Stomach smooth muscle (tissue), 2 donors: ENCODE results near the gene SPEG.

Source experiments
- H3K27ac ChIP-seq: one replicate; pipeline ENCODE4 v1.7.0; 2013; ENCODE audit warnings: mild to moderate bottlenecking, low read length, inconsistent platforms
- H3K27me3 ChIP-seq, 2 donors: one replicate each; pipeline ENCODE4 v1.7.0; 2013; ENCODE audit warnings: low read length in 2 of 2; ENCODE audit not compliant: insufficient read depth in 2 of 2, control insufficient read depth in 1 of 2
- H3K36me3 ChIP-seq, 2 donors: one replicate each; pipeline ENCODE4 v1.7.0; 2013; ENCODE audit warnings: low read length in 2 of 2; ENCODE audit not compliant: control insufficient read depth in 2 of 2, insufficient read depth in 2 of 2
- H3K4me1 ChIP-seq: one replicate; pipeline ENCODE4 v1.7.0; 2013; ENCODE audit warnings: low read length; ENCODE audit not compliant: control insufficient read depth, insufficient read depth
- H3K4me3 ChIP-seq, 2 donors: one replicate each; pipeline ENCODE4 v1.7.0; 2013; ENCODE audit warnings: low read length in 2 of 2
- H3K9ac ChIP-seq, 2 donors: one replicate each; pipeline ENCODE4 v1.7.0; 2013; ENCODE audit warnings: low read length in 2 of 2, mild to moderate bottlenecking in 1 of 2
- H3K9me3 ChIP-seq, 2 donors: one replicate each; pipeline ENCODE4 v1.7.0; 2013; ENCODE audit warnings: low read length in 2 of 2; ENCODE audit not compliant: control insufficient read depth in 2 of 2
- donor health status: healthy.
- donor health status: Pancreatic carcinoma.

Gene SPEG

DNA sequence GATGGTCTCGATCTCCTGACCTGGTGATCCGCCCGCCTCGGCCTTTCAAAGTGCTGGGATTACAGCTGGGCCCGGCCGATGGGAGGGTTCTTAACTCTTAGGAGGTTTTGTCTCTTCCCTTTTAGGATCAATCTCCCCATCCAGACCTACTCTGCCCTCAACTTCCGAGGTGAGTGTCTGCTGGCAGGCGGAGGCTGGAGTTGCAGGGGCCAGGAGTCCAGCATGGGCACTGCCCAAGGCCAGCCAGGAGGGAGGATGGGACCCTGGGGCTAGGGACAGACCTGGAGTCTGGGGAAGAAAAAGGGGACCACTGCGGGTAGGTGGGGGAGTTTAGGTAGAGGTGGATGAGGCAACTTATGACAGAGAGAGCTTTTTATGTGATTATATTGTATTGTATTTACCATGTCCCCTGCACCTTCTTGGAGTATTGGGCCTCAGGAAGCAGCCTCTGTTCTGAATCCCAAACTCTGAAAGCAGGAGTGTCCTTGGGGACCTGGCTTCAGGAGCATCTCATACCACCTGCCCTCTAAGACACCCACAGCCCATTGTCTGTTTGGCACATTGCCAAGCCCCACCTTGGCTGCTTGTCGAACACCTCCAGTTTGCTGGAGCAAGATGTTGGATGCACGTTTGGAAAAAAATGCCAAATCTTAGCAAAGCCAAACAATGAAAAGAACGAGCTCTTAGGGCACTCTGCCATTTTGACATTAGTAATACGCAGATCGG is 10.8 kb upstream of the SPEG start:
- H3K4me1 ChIP-seq = peaks cover 27% of the 10 kb centered on the region
- peak overlapping the region; percentile 74 to 95 for H3K4me3 ChIP-seq
- H3K27ac ChIP-seq = peak overlapping the region; percentile 98
- peak overlapping the region; percentile 80 to 82 for H3K9ac ChIP-seq
- no peaks in the 10 kb centered on the region for H3K27me3 ChIP-seq
- H3K9me3 ChIP-seq = no peaks in the 10 kb centered on the region
- peaks cover 52 to 63% of the 10 kb centered on the region in 2 donors for H3K36me3 ChIP-seq

DNA sequence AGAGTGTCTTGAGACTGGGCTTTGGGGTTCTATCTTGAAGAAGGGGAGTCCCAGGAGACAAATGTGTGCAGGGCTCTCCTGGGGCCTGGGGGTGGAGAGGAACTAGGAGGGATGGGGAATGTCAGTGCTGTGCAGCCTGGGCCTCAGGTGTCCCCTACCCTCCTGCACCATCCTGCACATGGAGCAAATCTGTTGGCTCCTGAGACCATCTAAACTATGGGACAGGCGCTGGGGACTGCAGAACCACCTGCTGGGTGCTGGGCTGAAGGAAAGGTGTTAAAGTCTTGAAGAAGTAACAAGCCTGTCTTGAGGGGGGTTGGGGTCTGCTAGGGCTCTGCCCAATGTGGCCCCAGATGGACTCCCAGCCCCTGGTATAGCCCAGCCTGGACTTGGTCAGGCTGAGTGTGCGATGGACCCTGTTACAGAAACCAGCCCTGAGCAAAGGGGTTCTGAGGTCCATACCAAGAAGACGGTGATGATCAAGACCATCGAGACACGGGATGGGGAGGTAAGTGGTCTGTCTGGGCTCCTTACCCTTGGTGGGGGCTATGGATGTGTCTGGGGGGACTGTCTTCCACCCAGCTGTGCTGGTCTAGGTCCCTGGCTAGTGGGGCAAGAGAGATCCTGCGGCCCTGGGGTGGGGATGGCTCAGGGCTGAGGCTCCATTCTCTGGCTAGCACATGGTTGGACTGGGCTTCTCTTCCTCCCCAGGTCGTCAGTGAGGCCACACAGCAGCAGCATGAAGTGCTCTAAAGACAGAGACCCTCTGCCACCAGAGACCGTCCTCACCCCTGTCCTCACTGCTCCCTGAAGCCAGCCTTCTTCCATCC is 9.2 kb upstream of the SPEG start:
- peak overlapping the region; percentile 98 for H3K27ac ChIP-seq
- H3K36me3 ChIP-seq = peaks cover 45 to 49% of the 10 kb centered on the region in 2 donors

GRCh38 chr2:219426068-219426443 is 8.6 kb upstream of the SPEG start:
- H3K27me3 ChIP-seq = no peaks in the 10 kb centered on the region
- peak overlapping the region; percentile 98 for H3K27ac ChIP-seq
- no peaks in the 10 kb centered on the region for H3K9me3 ChIP-seq

More for the DNA sequence above, 9.2 kb upstream of the SPEG start:
- Histone ChIP-seq H3K9ac (peak overlapping the region; percentile 7 to 47), H3K4me3 (peak overlapping the region in 1 of 2 donors; percentile 95), H3K4me1 (peaks cover 33% of the 10 kb centered on the region), H3K9me3 (no peaks in the 10 kb centered on the region), H3K27me3 (no peaks in the 10 kb centered on the region)

DNA sequence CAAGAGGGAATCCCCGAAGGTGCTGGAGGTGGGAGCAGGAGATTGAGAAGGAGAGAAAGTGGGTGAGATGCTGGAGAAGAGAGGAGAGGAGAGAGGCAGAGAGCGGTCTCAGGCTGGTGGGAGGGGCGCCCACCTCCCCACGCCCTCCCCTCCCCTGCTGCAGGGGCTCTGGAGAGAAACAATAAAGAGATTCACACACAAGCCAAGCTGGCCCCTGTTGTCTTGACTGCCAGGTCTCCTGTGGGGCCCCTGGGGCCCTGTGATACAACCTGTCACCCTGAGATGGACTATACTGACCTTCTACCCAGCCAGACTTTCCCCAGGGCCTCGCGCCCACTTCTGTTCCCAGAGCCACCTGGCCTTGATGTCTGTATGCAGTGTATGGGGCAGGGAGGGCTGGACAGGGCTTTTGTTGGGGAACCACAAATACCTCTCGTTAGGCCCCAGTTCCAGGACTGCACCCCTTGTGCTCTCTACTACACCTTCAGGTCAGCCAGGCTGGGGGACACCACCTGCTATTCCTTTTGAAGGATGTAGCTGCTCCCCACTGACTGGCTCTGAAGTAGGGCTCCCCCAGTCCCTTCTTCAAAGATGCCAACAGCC is 8.0 kb upstream of the SPEG start:
- no peak overlapping the region for H3K9ac ChIP-seq
- H3K4me3 ChIP-seq = no peak overlapping the region
- no peaks in the 10 kb centered on the region for H3K27me3 ChIP-seq
- H3K4me1 ChIP-seq = peaks cover 38% of the 10 kb centered on the region
- no peaks in the 10 kb centered on the region for H3K9me3 ChIP-seq
- peaks cover 35 to 40% of the 10 kb centered on the region in 2 donors for H3K36me3 ChIP-seq
- peak overlapping the region; percentile 98 for H3K27ac ChIP-seq

More at GRCh38 chr2:219426068-219426443, 8.6 kb upstream of the SPEG start:
- H3K4me3 ChIP-seq = no peak overlapping the region
- peaks cover 35% of the 10 kb centered on the region for H3K4me1 ChIP-seq
- peaks cover 39 to 43% of the 10 kb centered on the region in 2 donors for H3K36me3 ChIP-seq
- H3K9ac ChIP-seq = peak overlapping the region in 1 of 2 donors; percentile 47

DNA sequence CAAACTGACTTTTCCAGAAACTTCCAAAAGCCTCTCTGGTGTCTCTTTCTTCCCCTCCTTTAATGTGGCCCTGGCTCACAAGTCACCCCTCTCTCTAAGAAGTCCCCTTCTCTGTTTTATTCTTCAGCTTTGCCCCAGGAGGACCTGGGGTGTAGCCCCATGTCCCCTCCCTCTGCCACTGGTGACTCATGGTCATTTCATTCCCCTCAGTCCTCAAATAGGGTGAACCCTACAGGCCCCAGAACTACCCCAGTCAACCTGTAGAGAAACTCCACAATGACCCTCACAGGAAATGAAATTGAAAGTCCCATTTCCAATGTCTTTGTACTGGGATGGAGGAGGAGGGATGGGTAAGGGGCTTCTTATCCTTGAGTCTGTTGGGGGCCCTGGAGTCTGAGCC is 6.2 kb upstream of the SPEG start:
- peaks cover 39% of the 10 kb centered on the region for H3K4me1 ChIP-seq
- no peak overlapping the region for H3K9ac ChIP-seq
- H3K36me3 ChIP-seq = peaks cover 24 to 28% of the 10 kb centered on the region in 2 donors
- no peaks in the 10 kb centered on the region for H3K9me3 ChIP-seq
- H3K27me3 ChIP-seq = no peaks in the 10 kb centered on the region
- no peak overlapping the region for H3K4me3 ChIP-seq
- H3K27ac ChIP-seq = peak overlapping the region; percentile 98

- peak overlapping the region; percentile 24 to 55 for H3K9ac ChIP-seq
Observed at GRCh38 chr2:219429958-219430606, 4.6 kb upstream of the SPEG start.

GRCh38 chr2:219430633-219431615 is 3.7 kb upstream of the SPEG start:
- Histone ChIP-seq H3K36me3 (peaks cover 4 to 6% of the 10 kb centered on the region in 2 donors), H3K4me1 (peaks cover 41% of the 10 kb centered on the region), H3K9me3 (no peaks in the 10 kb centered on the region), H3K27ac (peak overlapping the region; percentile 73), H3K4me3 (no peak overlapping the region), H3K27me3 (peaks cover 0 to 2% of the 10 kb centered on the region in 2 donors), H3K9ac (peak overlapping the region; percentile 24 to 55)

More at GRCh38 chr2:219429958-219430606, 4.6 kb upstream of the SPEG start:
- peak overlapping the region; percentile 73 for H3K27ac ChIP-seq
- no peak overlapping the region for H3K4me3 ChIP-seq
- H3K4me1 ChIP-seq = peaks cover 41% of the 10 kb centered on the region
- H3K9me3 ChIP-seq = no peaks in the 10 kb centered on the region
- H3K36me3 ChIP-seq = peaks cover 12 to 15% of the 10 kb centered on the region in 2 donors
- H3K27me3 ChIP-seq = no peaks in the 10 kb centered on the region

DNA sequence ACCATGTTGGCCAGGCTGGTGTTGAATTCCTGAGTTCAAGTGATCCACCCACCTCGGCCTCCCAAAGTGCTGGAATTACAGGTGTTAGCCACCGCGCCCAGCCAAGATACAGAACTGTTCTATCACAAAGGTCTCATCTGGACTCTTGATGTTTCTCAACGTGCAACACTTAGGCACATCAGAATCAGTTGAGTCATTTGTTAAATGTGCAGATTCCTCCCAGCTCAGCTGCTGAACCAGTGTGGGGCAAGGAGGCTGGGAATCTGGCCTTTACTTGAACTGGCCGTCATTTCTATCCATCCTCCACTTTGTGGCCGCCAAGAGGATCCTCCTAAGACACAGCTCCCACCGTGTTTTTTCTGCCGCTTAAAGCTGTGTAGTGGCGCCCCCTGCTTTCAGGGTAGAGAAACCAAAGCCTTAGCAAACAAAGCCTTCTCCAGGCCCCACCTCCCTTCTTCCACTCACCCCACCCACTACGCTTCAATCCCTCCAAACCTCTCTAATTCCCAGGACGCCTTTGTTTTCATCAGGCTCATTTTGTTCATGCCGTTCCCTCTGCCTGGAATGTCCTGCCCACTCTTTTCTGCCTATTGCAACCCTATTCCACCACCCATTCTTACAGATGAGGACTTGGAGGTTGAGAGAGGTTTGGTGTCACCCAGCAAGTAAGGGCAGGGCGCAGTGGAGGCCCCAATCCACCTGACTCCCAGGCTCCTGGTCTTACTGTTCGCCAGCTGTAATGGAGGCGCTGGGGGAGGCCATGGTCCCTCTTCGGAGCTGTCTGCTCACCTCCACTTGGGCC is 776 bp upstream of the SPEG start:
- H3K36me3 ChIP-seq = no peaks in the 10 kb centered on the region
- H3K4me1 ChIP-seq = peaks cover 66% of the 10 kb centered on the region
- H3K27me3 ChIP-seq = peaks cover 0 to 4% of the 10 kb centered on the region in 2 donors
- H3K9me3 ChIP-seq = no peaks in the 10 kb centered on the region
- peak overlapping the region; percentile 82 to 87 for H3K9ac ChIP-seq
- H3K4me3 ChIP-seq = peak overlapping the region; percentile 68
- peak overlapping the region; percentile 98 for H3K27ac ChIP-seq

DNA sequence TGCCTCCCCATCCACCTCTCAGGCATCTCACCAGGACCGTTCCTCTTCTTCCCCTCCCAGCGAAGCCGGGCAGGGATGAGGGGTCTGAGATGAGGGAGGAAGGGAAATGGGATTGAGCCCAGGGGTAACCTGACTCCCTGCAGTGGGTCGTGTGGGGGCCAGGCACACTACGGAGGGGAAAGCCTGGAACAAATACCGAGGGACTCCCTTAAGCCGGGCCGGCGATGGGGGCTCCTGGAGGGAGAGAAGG is 250 bp upstream of the SPEG start:
- H3K9me3 ChIP-seq = no peaks in the 10 kb centered on the region
- H3K27ac ChIP-seq = peak overlapping the region; percentile 98
- peaks cover 69% of the 10 kb centered on the region for H3K4me1 ChIP-seq
- peak overlapping the region; percentile 82 to 87 for H3K9ac ChIP-seq
- peak overlapping the region; percentile 68 for H3K4me3 ChIP-seq
- H3K36me3 ChIP-seq = no peaks in the 10 kb centered on the region
- peaks cover 0 to 4% of the 10 kb centered on the region in 2 donors for H3K27me3 ChIP-seq
